Urinary bladder (tissue), 4 donors: ENCODE results near the gene ZBTB17. TPM values are rescaled to one million over a fixed set of nuclear protein-coding genes. Genes with fewer than 3 reads are reported as not detected.

Experiments
- DNase-seq: peaks from one replicate; pipeline ENCODE4 v3.0.0-alpha.2; 2015; ENCODE audit errors: extremely low spot score
- H3K27ac ChIP-seq: one replicate; pipeline ENCODE4 v1.5.1; 2013; ENCODE audit warnings: low read depth, mild to moderate bottlenecking, moderate library complexity
- H3K36me3 ChIP-seq: one replicate; pipeline ENCODE4 v1.6.1; 2013; ENCODE audit warnings: mild to moderate bottlenecking, moderate library complexity; ENCODE audit not compliant: insufficient read depth
- H3K4me1 ChIP-seq: one replicate; pipeline ENCODE4 v1.6.1; 2013; ENCODE audit warnings: mild to moderate bottlenecking, moderate library complexity; ENCODE audit not compliant: insufficient read depth
- H3K4me3 ChIP-seq: one replicate; pipeline ENCODE4 v1.5.1; 2013; ENCODE audit warnings: low read depth, low read length
- WGBS: extraction: QIAGEN DNeasy Blood & Tissue Kit; methylation state at CpG from one replicate; pipeline ENCODE4 v1.1.7; 2013; 5-methylcytosine and 5-hydroxymethylcytosine counted together
- polyA plus RNA-seq: library from polyadenylated mRNA; stranded (reverse); fragments of 200-250 nt; gene quantifications from one replicate; pipeline ENCODE4 v1.2.3, GENCODE V29; 2013
- total RNA-seq: library from RNA; depleted of rRNA; stranded (reverse); fragments of >200 nt; gene quantifications from one replicate; pipeline ENCODE4 v1.2.3, GENCODE V29; 2014
- donor health status: healthy with polysubstance abuse.
- donor health status: healthy.

ZBTB17 gene
- total and polyA plus RNA-seq, 2 donors = 17.1 to 30.4 TPM

DNA sequence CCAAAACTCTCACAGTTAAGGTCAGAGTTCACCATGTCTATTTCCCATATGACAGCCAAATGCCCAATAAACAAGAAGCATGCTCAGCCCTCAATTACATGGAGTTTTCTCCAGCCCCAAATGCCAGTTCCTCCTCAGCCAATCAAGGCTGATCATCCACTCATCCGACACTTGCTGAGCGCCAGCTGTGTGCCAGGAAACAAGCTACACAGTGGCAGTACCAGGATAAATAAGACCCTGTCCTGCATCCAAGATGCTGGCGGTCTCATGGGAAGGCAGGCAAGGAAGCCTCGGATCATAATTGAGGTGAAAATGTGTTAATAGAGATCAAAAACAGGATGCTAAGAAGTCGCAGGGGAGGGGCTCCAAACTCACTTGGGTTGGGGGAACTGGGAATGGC, 7.7 kb downstream of the ZBTB17 start:
- Histone ChIP-seq H3K4me3 (no peak overlapping the region), H3K27ac (no peak overlapping the region), H3K36me3 (peaks cover 2% of the 10 kb centered on the region), H3K4me1 (no peaks in the 10 kb centered on the region)
- DNase-seq = no peak
- 91% methylated on average over 5 of the region's 5 CpGs for WGBS

- no peak overlapping the region for H3K4me3 ChIP-seq
- peaks cover 2% of the 10 kb centered on the region for H3K36me3 ChIP-seq
- no peaks in the 10 kb centered on the region for H3K4me1 ChIP-seq
- H3K27ac ChIP-seq = no peak overlapping the region
- 97% methylated on average over 6 of the region's 6 CpGs for WGBS
- DNase-seq = no peak
These were observed 9.0 kb downstream of the ZBTB17 start for GRCh38 chr1:15966956-15967344.

GRCh38 chr1:15966081-15966955, 9.6 kb downstream of the ZBTB17 start:
- Histone ChIP-seq H3K27ac (no peak overlapping the region), H3K4me3 (no peak overlapping the region), H3K36me3 (peaks cover 2% of the 10 kb centered on the region), H3K4me1 (no peaks in the 10 kb centered on the region)
- no peak for DNase-seq
- WGBS = 72% methylated on average over 18 of the region's 18 CpGs

DNA sequence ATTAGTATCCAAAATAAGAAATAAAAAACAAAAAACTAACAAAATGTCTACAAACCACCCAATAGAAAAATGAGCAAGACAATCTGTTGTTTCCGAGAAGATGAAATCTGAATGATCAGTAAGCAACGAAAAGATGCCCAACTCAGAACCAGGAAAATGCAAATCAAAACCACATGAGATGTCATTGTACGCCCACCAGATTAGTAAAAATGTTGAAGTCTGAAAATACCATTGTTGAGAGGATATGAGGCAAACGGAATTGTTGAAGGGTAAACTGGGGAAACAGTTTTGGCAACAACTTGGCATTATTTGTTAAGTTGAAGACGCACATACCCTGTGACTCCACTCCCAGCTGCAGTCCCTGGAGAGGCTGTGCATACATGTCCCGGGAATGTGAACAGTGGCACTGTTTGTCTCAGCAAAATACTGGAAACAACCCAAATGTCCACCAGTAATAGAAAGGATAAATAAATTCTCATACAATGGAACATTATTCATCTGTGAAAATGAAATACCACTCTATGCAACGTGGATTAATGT, 10.6 kb downstream of the ZBTB17 start:
- Histone ChIP-seq H3K4me3 (no peak overlapping the region), H3K4me1 (no peaks in the 10 kb centered on the region), H3K27ac (no peak overlapping the region), H3K36me3 (peaks cover 2% of the 10 kb centered on the region)
- WGBS = 71% methylated on average over 7 of the region's 7 CpGs
- no peak for DNase-seq

- DNase-seq = no peak
These were observed 11.8 kb downstream of the ZBTB17 start for GRCh38 chr1:15963968-15964648.

GRCh38 chr1:15963363-15963967, 12.4 kb downstream of the ZBTB17 start:
- H3K4me3 ChIP-seq = no peak overlapping the region
- DNase-seq = no peak
- no peaks in the 10 kb centered on the region for H3K4me1 ChIP-seq
- no peaks in the 10 kb centered on the region for H3K36me3 ChIP-seq
- H3K27ac ChIP-seq = no peak overlapping the region

More at GRCh38 chr1:15963968-15964648, 11.8 kb downstream of the ZBTB17 start:
- H3K36me3 ChIP-seq = no peaks in the 10 kb centered on the region
- 80% methylated on average over 10 of the region's 10 CpGs for WGBS
- H3K27ac ChIP-seq = no peak overlapping the region
- H3K4me1 ChIP-seq = no peaks in the 10 kb centered on the region
- no peak overlapping the region for H3K4me3 ChIP-seq

- no peak for DNase-seq
- Histone ChIP-seq H3K4me1 (no peaks in the 10 kb centered on the region), H3K4me3 (no peak overlapping the region), H3K36me3 (no peaks in the 10 kb centered on the region), H3K27ac (no peak overlapping the region)
- 87% methylated on average over 8 of the region's 8 CpGs for WGBS
These were observed 13.1 kb downstream of the ZBTB17 start for GRCh38 chr1:15962671-15963362.

GRCh38 chr1:15962176-15962575, 13.7 kb downstream of the ZBTB17 start:
- Histone ChIP-seq H3K36me3 (no peaks in the 10 kb centered on the region), H3K4me3 (no peak overlapping the region), H3K27ac (no peak overlapping the region), H3K4me1 (no peaks in the 10 kb centered on the region)
- 87% methylated on average over 6 of the region's 6 CpGs for WGBS
- no peak for DNase-seq

DNA sequence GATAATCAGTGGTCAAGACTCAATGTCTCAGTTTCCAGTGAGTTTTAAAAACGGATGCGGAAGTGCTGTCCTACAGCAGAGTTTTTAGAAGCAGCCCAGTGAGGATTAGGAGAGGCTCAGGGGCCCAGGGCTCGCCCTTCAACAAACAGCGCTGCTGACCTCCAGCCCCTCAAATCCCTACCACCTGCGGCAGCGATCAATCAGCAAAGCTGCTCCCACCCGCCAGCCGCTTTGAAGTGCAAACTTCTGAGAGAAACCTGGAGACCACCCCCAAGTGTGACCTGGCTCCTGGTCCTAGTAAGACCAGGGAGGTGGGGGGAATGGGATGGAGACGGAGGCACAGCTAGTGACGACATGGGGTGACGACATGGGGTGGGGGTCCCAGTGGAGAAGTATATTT, 14.4 kb downstream of the ZBTB17 start:
- WGBS = 65% methylated on average over 11 of the region's 11 CpGs
- no peak for DNase-seq
- no peak overlapping the region for H3K27ac ChIP-seq
- no peaks in the 10 kb centered on the region for H3K36me3 ChIP-seq
- H3K4me1 ChIP-seq = no peaks in the 10 kb centered on the region
- no peak overlapping the region for H3K4me3 ChIP-seq

DNA sequence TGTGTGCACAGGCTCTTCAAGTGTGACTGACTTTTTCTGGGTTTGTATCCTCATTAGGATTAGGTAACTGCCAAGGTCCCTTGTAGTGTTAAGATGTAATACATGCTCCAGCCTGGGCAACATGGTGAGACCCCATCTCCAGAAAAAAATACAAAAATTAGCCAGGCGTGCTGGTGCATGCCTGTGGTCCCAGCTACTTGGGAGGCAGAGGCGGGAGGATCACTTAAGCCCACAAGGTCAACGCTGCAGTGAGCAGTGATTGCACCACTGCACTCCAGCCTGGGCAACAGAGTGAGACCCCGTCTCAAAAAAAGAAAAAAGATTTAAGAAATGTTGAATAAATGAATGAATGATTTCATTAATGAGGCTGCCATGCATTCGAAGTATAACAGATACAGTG, 15.1 kb downstream of the ZBTB17 start:
- no peaks in the 10 kb centered on the region for H3K36me3 ChIP-seq
- H3K4me3 ChIP-seq = no peak overlapping the region
- no peaks in the 10 kb centered on the region for H3K4me1 ChIP-seq
- no peak for DNase-seq
- no peak overlapping the region for H3K27ac ChIP-seq
- 96% methylated on average over 5 of the region's 5 CpGs for WGBS

GRCh38 chr1:15959827-15960446, 16.0 kb downstream of the ZBTB17 start:
- Histone ChIP-seq H3K4me1 (no peaks in the 10 kb centered on the region), H3K27ac (no peak overlapping the region)
- WGBS = 82% methylated on average over 8 of the region's 8 CpGs

DNA sequence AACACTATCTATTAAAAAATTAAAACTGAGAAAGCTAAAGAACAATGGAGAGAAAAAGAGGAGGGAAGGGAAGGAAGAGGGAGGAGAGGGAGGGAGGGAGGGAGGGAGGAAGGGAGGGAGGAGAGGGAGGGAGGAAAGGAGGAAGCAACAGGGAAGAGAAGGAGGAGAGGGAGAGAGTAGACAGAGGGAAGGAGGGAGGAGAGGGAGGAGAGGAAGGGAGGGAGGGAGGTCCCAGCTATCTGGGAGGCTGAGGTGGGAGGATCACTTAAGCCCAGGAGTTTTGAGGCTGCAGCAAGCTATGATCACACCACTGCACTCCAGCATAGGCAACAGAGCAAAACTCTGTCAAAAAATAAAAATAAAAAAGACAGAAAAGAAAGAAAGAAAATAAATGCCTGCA, 16.5 kb downstream of the ZBTB17 start:
- Histone ChIP-seq H3K27ac (no peak overlapping the region), H3K36me3 (no peaks in the 10 kb centered on the region), H3K4me3 (no peak overlapping the region), H3K4me1 (no peaks in the 10 kb centered on the region)
- DNase-seq = no peak

More at GRCh38 chr1:15959827-15960446, 16.0 kb downstream of the ZBTB17 start:
- H3K4me3 ChIP-seq = no peak overlapping the region
- H3K36me3 ChIP-seq = no peaks in the 10 kb centered on the region
- DNase-seq = no peak

DNA sequence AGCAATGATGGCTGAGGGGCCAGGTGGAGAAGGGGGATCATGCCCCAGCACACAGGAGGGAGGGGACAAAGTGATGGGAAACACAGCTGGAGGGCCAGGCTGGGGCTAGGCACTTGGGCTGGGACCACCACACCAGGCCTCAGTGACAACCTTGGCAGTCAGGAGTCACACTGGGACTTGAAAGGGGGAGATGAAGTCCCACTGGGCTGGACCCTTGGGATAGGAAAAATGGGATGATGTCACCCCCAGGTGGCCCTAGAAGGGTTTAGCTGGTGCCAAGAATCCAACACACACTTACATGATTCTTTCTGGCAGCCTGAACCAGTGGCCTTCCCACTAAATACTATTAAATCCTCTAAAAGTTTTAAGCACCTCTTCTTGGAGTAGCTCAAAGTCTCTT, 17.1 kb downstream of the ZBTB17 start:
- Histone ChIP-seq H3K4me1 (no peaks in the 10 kb centered on the region), H3K27ac (no peak overlapping the region)

More for the DNA sequence above, 17.1 kb downstream of the ZBTB17 start:
- Histone ChIP-seq H3K4me3 (no peak overlapping the region), H3K36me3 (no peaks in the 10 kb centered on the region)
- no peak for DNase-seq
